ENCODE data around the gene C1orf116.

- TF ChIP-seq CTCF (IDR thresholded peaks at IDR 0.05) (no peak), POLR2AphosphoS5 (IDR thresholded peaks at IDR 0.05) (no peak)
Observed at GRCh38 chr1:207059881-207060280, 27.3 kb upstream of the C1orf116 start.

Measured in breast epithelium (tissue), 3 donors.